Osteocyte (in vitro differentiated cells): Measurements from ENCODE around the gene MROH7. TPM values are rescaled to one million over a fixed set of nuclear protein-coding genes. Genes with fewer than 3 reads are reported as not detected.

ENCODE experiments used
- DNase-seq: peaks from one replicate; pipeline ENCODE4 v3.0.0; 2021; ENCODE audit warnings: mixed read lengths; ENCODE audit not compliant: unreplicated experiment; ENCODE audit errors: extremely low spot score
- H3K27ac Mint-ChIP-seq: one replicate; pipeline ENCODE4 v1.8.0; 2021; ENCODE audit warnings: mild to moderate bottlenecking, mixed read lengths; ENCODE audit not compliant: unreplicated experiment
- H3K27me3 Mint-ChIP-seq: one replicate; pipeline ENCODE4 v1.8.0; 2021; ENCODE audit warnings: mixed read lengths; ENCODE audit not compliant: unreplicated experiment
- H3K36me3 Mint-ChIP-seq: one replicate; pipeline ENCODE4 v1.8.0; 2021; ENCODE audit warnings: mixed read lengths; ENCODE audit not compliant: unreplicated experiment
- H3K4me1 Mint-ChIP-seq: one replicate; pipeline ENCODE4 v1.8.0; 2021; ENCODE audit warnings: mixed read lengths; ENCODE audit not compliant: unreplicated experiment
- H3K4me3 Mint-ChIP-seq: one replicate; pipeline ENCODE4 v1.8.0; 2021; ENCODE audit warnings: mild to moderate bottlenecking, moderate library complexity, mixed read lengths; ENCODE audit not compliant: unreplicated experiment
- H3K9me3 Mint-ChIP-seq: one replicate; pipeline ENCODE4 v1.8.0; 2021; ENCODE audit warnings: mixed read lengths; ENCODE audit not compliant: unreplicated experiment
- CTCF ChIP-seq: fragments of 200-600 bp; sonication (generic); IDR thresholded peaks from 2 replicates; pipeline ENCODE4 v1.5.0; 2021; ENCODE audit warnings: antibody characterized with exemption, mild to moderate bottlenecking, moderate library complexity
- total RNA-seq: library from RNA; stranded (reverse); gene quantifications from 2 replicates; pipeline ENCODE4 v1.2.1, GENCODE V29; 2021

MROH7 gene
- total RNA-seq, 1 donor from 2014 or later, result 0.11 TPM

DNA sequence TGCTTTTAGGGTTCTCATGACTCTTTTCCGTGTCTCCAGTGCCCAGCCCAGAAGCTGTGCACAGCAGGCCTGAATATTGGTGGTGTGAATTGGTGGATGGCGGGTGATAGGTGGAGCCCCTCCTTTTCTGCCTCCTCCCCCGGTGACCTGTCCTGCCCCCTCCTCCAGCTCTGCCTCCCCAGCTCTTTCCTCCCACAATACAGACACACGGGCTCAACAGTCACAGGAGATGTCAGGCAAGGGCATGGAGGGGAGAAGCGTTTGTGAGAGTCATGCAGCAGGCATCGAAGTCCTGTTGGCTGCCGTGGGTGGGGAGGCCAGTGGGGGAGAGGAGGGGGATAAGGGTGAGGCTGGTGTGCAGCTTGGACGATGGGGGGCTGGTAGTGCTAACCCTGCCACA, 56.8 kb downstream of the MROH7 start:
- H3K27me3 Mint-ChIP-seq, result peaks cover 35% of the 10 kb centered on the region
- no peaks in the 10 kb centered on the region for H3K9me3 Mint-ChIP-seq
- DNase-seq, result no peak
- H3K27ac Mint-ChIP-seq, result no peak overlapping the region
- no peaks in the 10 kb centered on the region for H3K4me1 Mint-ChIP-seq
- no peaks in the 10 kb centered on the region for H3K36me3 Mint-ChIP-seq
- H3K4me3 Mint-ChIP-seq, result no peak overlapping the region
- no peak for TF ChIP-seq CTCF

GRCh38 chr1:54699936-54700525, 58.4 kb downstream of the MROH7 start:
- no peak overlapping the region for H3K27ac Mint-ChIP-seq
- DNase-seq, result no peak
- no peaks in the 10 kb centered on the region for H3K4me1 Mint-ChIP-seq
- no peak overlapping the region for H3K4me3 Mint-ChIP-seq
- no peaks in the 10 kb centered on the region for H3K36me3 Mint-ChIP-seq
- TF ChIP-seq CTCF, result no peak
- peaks cover 37% of the 10 kb centered on the region for H3K27me3 Mint-ChIP-seq
- no peaks in the 10 kb centered on the region for H3K9me3 Mint-ChIP-seq

DNA sequence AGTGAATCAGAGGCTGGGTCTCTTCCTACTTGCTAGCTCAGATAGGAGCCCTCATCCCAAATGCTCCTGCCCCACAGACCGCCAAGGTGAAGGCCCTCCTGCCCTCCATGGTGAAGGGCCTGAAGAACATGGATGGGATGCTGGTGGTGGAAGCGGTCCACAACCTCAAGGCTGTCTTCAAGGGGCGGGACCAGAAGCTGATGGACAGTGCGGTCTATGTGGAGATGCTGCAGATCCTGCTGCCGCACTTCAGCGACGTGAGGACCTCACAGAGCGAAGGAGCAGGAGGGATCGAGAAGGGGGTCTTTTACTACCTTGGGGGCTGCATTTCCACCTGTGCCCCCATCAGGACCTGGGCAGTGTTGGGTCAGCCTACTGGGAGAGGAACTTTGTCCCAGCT, 59.5 kb downstream of the MROH7 start:
- Mint-ChIP-seq H3K27ac (no peak overlapping the region), H3K9me3 (no peaks in the 10 kb centered on the region), H3K27me3 (peaks cover 43% of the 10 kb centered on the region), H3K36me3 (no peaks in the 10 kb centered on the region), H3K4me3 (no peak overlapping the region), H3K4me1 (no peaks in the 10 kb centered on the region)
- no peak for DNase-seq
- no peak for TF ChIP-seq CTCF

GRCh38 chr1:54701996-54702395, 60.4 kb downstream of the MROH7 start:
- TF ChIP-seq CTCF, result no peak
- Mint-ChIP-seq H3K27ac (no peak overlapping the region), H3K36me3 (no peaks in the 10 kb centered on the region), H3K4me1 (no peaks in the 10 kb centered on the region), H3K9me3 (no peaks in the 10 kb centered on the region), H3K27me3 (peaks cover 40% of the 10 kb centered on the region), H3K4me3 (no peak overlapping the region)
- DNase-seq, result no peak

- TF ChIP-seq CTCF, result no peak
- H3K9me3 Mint-ChIP-seq, result no peaks in the 10 kb centered on the region
- no peaks in the 10 kb centered on the region for H3K4me1 Mint-ChIP-seq
- peaks cover 39% of the 10 kb centered on the region for H3K27me3 Mint-ChIP-seq
- H3K4me3 Mint-ChIP-seq, result no peak overlapping the region
- DNase-seq, result no peak
- H3K27ac Mint-ChIP-seq, result no peak overlapping the region
- no peaks in the 10 kb centered on the region for H3K36me3 Mint-ChIP-seq
Measured at GRCh38 chr1:54703471-54703870, 61.9 kb downstream of the MROH7 start.
